Natural killer cell treated with Interleukin-12 subunit alpha and Interleukin-12 subunit beta and Interleukin-15 and Interleukin-18, amount 100 ng/mL, for 72 hours (primary cell): ENCODE results near the gene CLDN5. TPM values are rescaled to one million over a fixed set of nuclear protein-coding genes. Genes with fewer than 3 reads are reported as not detected.
"Not testable (repeated sequence)": the region's sequence is repeated elsewhere in the genome, so short reads cannot be mapped to it uniquely, and the experiment has no call there.

Experiments used
- ATAC-seq, 2 donors: fragments of 150-1000 bp; cut with Tn5 transposase in 1 of 2; sonication (Bioruptor Pico), chemical (Tn5 transposase) in 1 of 2; 2 replicates each; pipeline ENCODE4 v1.10.0; 2021
- DNase-seq: peaks from one replicate; pipeline ENCODE4 v3.0.0; 2022; ENCODE audit warnings: low spot score
- H3K27ac Mint-ChIP-seq, 2 donors: 1 replicate in 1 of 2; 2 replicates in 1 of 2; pipeline ENCODE4 v1.8.0; 2022; ENCODE audit warnings: mixed read lengths in 2 of 2, mild to moderate bottlenecking in 1 of 2, moderate library complexity in 1 of 2
- H3K27me3 Mint-ChIP-seq, 2 donors: 1 replicate in 1 of 2; 2 replicates in 1 of 2; pipeline ENCODE4 v1.8.0; 2022; ENCODE audit warnings: mixed read lengths in 2 of 2
- H3K36me3 Mint-ChIP-seq: one replicate; pipeline ENCODE4 v1.8.0; 2022; ENCODE audit warnings: mixed read lengths
- H3K4me1 Mint-ChIP-seq, 2 donors: 1 replicate in 1 of 2; 2 replicates in 1 of 2; pipeline ENCODE4 v1.8.0; 2022; ENCODE audit warnings: low read depth in 2 of 2, mixed read lengths in 2 of 2, mild to moderate bottlenecking in 1 of 2
- H3K4me3 Mint-ChIP-seq: one replicate; pipeline ENCODE4 v1.8.0; 2022; ENCODE audit warnings: mixed read lengths
- H3K9me3 Mint-ChIP-seq: 2 replicates; pipeline ENCODE4 v1.8.0; 2022; ENCODE audit warnings: mixed read lengths
- total RNA-seq, 2 donors: library from RNA; stranded (reverse); gene quantifications; one replicate each; pipeline ENCODE4 v1.2.3, GENCODE V29; 2022

Gene CLDN5
- total RNA-seq, 2 donors from 2014 or later = not detected

DNA sequence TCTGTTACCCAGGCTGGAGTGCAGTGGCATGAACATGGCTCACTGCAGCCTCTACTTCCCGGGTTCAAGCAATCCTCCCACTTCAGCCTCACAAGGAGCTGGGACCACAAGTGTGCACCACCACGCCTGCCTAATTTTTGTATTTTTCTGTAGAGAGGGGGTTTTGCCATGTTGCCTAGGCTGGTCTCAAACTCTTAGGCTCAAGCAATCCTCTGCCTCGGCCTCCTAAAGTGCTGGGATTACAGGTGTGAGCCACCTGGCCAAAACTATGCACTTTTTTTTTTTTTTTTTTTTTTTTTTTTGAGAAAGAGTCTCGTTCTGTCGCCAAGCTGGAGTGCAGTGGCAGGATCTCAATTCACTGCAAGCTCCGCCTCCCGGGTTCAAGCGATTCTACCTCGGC lies 12.4 kb upstream of the CLDN5 start:
- H3K9me3 Mint-ChIP-seq = no peaks in the 10 kb centered on the region
- H3K27ac Mint-ChIP-seq = no peak overlapping the region
- no peaks in the 10 kb centered on the region for H3K36me3 Mint-ChIP-seq
- no peaks in the 10 kb centered on the region for H3K4me1 Mint-ChIP-seq
- peaks cover 13 to 22% of the 10 kb centered on the region in 2 donors for H3K27me3 Mint-ChIP-seq
- no peak overlapping the region for H3K4me3 Mint-ChIP-seq
- ATAC-seq = no peak
- no peak for DNase-seq

- peaks cover 10 to 19% of the 10 kb centered on the region in 2 donors for H3K27me3 Mint-ChIP-seq
- no peak for ATAC-seq
- H3K4me1 Mint-ChIP-seq = no peaks in the 10 kb centered on the region
Measured at GRCh38 chr22:19535001-19535400, 10.8 kb upstream of the CLDN5 start.

GRCh38 chr22:19533857-19534256 lies 9.6 kb upstream of the CLDN5 start:
- DNase-seq (no peak), ATAC-seq (no peak)
- H3K36me3 Mint-ChIP-seq = no peaks in the 10 kb centered on the region
- H3K4me1 Mint-ChIP-seq = no peaks in the 10 kb centered on the region
- H3K9me3 Mint-ChIP-seq = no peaks in the 10 kb centered on the region
- H3K27me3 Mint-ChIP-seq = peaks cover 10 to 17% of the 10 kb centered on the region in 2 donors
- no peak overlapping the region for H3K27ac Mint-ChIP-seq
- H3K4me3 Mint-ChIP-seq = no peak overlapping the region

More at GRCh38 chr22:19535001-19535400, 10.8 kb upstream of the CLDN5 start:
- Mint-ChIP-seq H3K36me3 (no peaks in the 10 kb centered on the region), H3K4me3 (no peak overlapping the region), H3K27ac (no peak overlapping the region), H3K9me3 (no peaks in the 10 kb centered on the region)
- no peak for DNase-seq

GRCh38 chr22:19533049-19533626 lies 8.9 kb upstream of the CLDN5 start:
- DNase-seq = no peak
- H3K4me3 Mint-ChIP-seq = no peak overlapping the region
- no peaks in the 10 kb centered on the region for H3K9me3 Mint-ChIP-seq
- peaks cover 5 to 15% of the 10 kb centered on the region in 2 donors for H3K27me3 Mint-ChIP-seq
- no peak for ATAC-seq
- no peaks in the 10 kb centered on the region for H3K36me3 Mint-ChIP-seq
- H3K4me1 Mint-ChIP-seq = no peaks in the 10 kb centered on the region
- no peak overlapping the region for H3K27ac Mint-ChIP-seq

- ATAC-seq, H3K36me3 Mint-ChIP-seq, H3K4me3 Mint-ChIP-seq, H3K9me3 Mint-ChIP-seq, DNase-seq, H3K27ac Mint-ChIP-seq, H3K4me1 Mint-ChIP-seq: not testable (repeated sequence)
- peaks cover 4 to 12% of the 10 kb centered on the region in 2 donors for H3K27me3 Mint-ChIP-seq
Measured at GRCh38 chr22:19531327-19531726, 7.1 kb upstream of the CLDN5 start.

DNA sequence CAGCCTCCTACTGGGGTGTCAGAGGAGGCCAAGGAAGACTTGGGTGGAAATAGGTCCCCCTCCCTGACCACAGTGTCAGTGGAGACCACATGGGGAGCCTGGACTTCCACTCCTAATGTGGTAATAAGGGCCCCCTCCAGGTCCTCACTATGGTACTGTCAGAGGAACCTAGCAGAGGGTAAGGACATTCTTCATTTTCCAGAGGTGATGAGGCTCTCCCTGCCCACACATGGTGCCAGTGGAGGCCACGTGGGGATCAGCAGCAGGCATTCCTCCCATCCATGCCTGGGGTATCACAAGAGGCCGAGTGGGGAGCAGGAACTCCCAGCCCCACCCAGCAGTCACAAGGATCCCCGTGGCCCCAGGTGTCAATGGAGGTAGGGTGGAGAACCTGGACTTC lies 6.5 kb upstream of the CLDN5 start:
- Mint-ChIP-seq H3K4me3 (no peak overlapping the region), H3K27ac (no peak overlapping the region), H3K4me1 (no peaks in the 10 kb centered on the region), H3K9me3 (no peaks in the 10 kb centered on the region), H3K27me3 (peaks cover 9 to 16% of the 10 kb centered on the region in 2 donors), H3K36me3 (no peaks in the 10 kb centered on the region)
- no peak for DNase-seq
- ATAC-seq = peak in 1 of 2 donors; percentile 20

DNA sequence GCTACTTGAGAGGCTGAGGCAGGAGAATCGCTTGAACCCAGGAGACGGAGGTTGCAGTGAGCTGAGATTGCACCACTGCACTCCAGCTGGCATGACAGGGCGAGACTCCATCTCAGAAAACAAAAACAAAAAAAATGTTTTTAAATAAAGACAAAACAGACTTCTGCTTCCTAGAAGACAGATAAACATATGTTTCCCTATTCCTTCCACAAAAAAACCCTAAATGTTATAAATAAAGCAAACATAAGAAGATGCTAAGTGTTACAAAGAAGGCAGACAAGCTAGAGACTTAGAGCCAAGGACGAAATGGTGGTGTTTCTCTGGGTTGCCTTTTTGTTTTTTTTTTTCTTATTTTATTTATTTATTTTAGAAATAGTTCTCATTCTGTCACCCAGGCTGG lies 5.6 kb upstream of the CLDN5 start:
- Mint-ChIP-seq H3K4me3 (no peak overlapping the region), H3K27ac (no peak overlapping the region), H3K9me3 (no peaks in the 10 kb centered on the region), H3K27me3 (peaks cover 13 to 17% of the 10 kb centered on the region in 2 donors), H3K36me3 (no peaks in the 10 kb centered on the region), H3K4me1 (peaks cover 0 to 1% of the 10 kb centered on the region in 2 donors)
- ATAC-seq (no peak), DNase-seq (no peak)

GRCh38 chr22:19527861-19528417 lies 3.7 kb upstream of the CLDN5 start:
- DNase-seq (no peak), ATAC-seq (no peak)
- Mint-ChIP-seq H3K27me3 (peaks cover 13 to 16% of the 10 kb centered on the region in 2 donors), H3K36me3 (no peaks in the 10 kb centered on the region), H3K27ac (no peak overlapping the region), H3K9me3 (no peaks in the 10 kb centered on the region), H3K4me1 (peaks cover 0 to 3% of the 10 kb centered on the region in 2 donors), H3K4me3 (no peak overlapping the region)

DNA sequence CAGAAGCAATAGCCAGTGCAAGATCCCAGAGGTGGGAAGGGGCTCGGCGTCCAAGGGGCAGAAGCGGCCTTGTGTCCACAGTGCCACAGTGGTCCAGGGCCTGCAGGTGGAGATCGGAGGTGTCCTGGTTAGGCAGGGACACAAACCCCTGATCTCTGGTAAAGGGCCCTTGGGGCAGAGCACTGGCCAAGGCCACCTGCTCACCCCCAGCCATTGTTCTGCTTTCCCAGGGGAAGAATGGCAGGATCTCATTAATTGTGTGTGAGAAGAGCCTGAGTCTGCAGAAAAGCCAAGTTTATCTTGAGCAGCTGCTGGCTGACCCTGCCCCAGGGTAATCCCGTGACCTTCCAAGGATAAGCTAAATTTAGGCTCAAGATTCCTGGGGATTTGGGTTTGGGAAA lies 3.1 kb upstream of the CLDN5 start:
- no peak for DNase-seq
- H3K4me1 Mint-ChIP-seq = peaks cover 0 to 3% of the 10 kb centered on the region in 2 donors
- no peak for ATAC-seq
- no peak overlapping the region for H3K27ac Mint-ChIP-seq
- no peaks in the 10 kb centered on the region for H3K36me3 Mint-ChIP-seq
- H3K27me3 Mint-ChIP-seq = peaks cover 11 to 16% of the 10 kb centered on the region in 2 donors
- H3K9me3 Mint-ChIP-seq = no peaks in the 10 kb centered on the region
- no peak overlapping the region for H3K4me3 Mint-ChIP-seq

- ATAC-seq = no peak
- DNase-seq = no peak
- Mint-ChIP-seq H3K36me3 (no peaks in the 10 kb centered on the region), H3K4me1 (peaks cover 0 to 3% of the 10 kb centered on the region in 2 donors), H3K4me3 (no peak overlapping the region), H3K27me3 (peaks cover 11 to 16% of the 10 kb centered on the region in 2 donors), H3K27ac (no peak overlapping the region), H3K9me3 (no peaks in the 10 kb centered on the region)
Measured at GRCh38 chr22:19526702-19527111, 2.5 kb upstream of the CLDN5 start.

- no peak for ATAC-seq
- Mint-ChIP-seq H3K4me3 (no peak overlapping the region), H3K4me1 (peaks cover 0 to 3% of the 10 kb centered on the region in 2 donors), H3K27me3 (peaks cover 11 to 16% of the 10 kb centered on the region in 2 donors), H3K36me3 (no peaks in the 10 kb centered on the region), H3K27ac (no peak overlapping the region), H3K9me3 (no peaks in the 10 kb centered on the region)
- DNase-seq = no peak
Measured at GRCh38 chr22:19526076-19526701, 2.0 kb upstream of the CLDN5 start.

GRCh38 chr22:19525666-19526065 lies 1.5 kb upstream of the CLDN5 start:
- ATAC-seq = no peak
- Mint-ChIP-seq H3K4me1 (peaks cover 0 to 3% of the 10 kb centered on the region in 2 donors), H3K4me3 (no peak overlapping the region), H3K9me3 (no peaks in the 10 kb centered on the region), H3K36me3 (no peaks in the 10 kb centered on the region), H3K27me3 (peaks cover 11 to 16% of the 10 kb centered on the region in 2 donors), H3K27ac (no peak overlapping the region)
- DNase-seq = no peak

GRCh38 chr22:19525116-19525660 lies 978 bp upstream of the CLDN5 start:
- peaks cover 11 to 16% of the 10 kb centered on the region in 2 donors for H3K27me3 Mint-ChIP-seq
- no peak overlapping the region for H3K4me3 Mint-ChIP-seq
- no peak for ATAC-seq
- H3K9me3 Mint-ChIP-seq = no peaks in the 10 kb centered on the region
- peaks cover 0 to 3% of the 10 kb centered on the region in 2 donors for H3K4me1 Mint-ChIP-seq
- H3K36me3 Mint-ChIP-seq = no peaks in the 10 kb centered on the region
- DNase-seq = no peak
- no peak overlapping the region for H3K27ac Mint-ChIP-seq
